GM19372 (cell line): ENCODE data around the gene OXSR1.
"Not testable (repeated sequence)": the region's sequence is repeated elsewhere in the genome, so short reads cannot be mapped to it uniquely, and the experiment has no call there.

Experiments used
- ATAC-seq: cut with Tn5 transposase; IDR thresholded peaks from one replicate; pipeline ENCODE4 v1.9.1; 2021; ENCODE audit warnings: mild to moderate bottlenecking, low read depth, moderate library complexity; ENCODE audit not compliant: unreplicated experiment

The OXSR1 gene

DNA sequence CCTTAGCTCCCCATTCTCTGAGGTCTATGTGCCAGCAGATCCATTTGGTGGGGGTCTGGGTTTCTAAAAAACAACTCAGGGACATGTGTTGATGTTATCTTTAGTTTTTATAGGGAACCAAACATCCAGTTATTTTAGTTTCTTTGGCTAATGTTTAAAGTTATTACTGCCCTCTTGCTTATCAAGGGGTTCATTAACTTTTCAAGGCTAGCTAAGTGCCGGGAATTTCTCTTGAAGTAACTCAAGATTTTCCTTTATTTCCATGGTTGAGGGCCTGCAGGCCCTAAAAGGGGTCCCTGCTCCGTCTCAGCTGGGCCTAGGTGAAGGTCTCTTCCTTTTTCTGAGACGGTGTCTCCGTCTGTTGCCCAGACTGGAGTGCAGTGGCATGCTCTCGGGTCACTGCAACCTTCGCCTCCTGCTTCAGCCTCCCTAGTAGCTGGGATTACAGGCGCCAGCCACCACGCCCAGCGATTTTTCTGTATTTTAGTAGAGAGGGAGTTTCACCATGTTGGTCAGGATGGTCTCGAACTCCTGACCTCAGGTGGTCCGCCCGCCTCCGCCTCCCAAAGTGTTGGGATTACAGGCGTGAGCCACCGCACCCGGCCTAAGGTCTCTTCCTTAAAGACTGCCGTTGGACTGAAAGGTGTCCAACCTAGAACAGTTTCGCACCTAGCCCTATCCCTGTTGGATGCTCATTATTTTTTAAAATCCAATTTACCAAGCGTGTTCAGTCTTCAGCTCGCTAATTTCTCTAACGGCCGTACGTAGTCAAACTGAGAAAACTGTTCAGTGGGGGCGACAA lies 1.3 kb upstream of the OXSR1 start:
- no peak for ATAC-seq

DNA sequence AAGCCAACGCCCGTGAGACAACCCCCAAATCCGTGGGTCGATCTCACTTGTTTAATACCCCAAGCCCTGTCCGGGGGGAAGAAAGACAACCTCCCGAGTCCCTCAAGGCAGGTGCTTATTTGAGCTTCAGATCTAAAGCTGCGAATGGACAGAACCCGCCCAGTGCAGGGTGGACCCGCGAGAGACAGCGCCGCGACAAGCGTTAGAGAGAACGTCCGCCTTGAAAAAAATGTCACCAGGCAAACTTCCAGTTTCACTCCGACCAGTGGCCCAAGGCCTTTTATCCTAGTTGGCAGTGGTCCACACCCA lies 740 bp upstream of the OXSR1 start:
- no peak for ATAC-seq

DNA sequence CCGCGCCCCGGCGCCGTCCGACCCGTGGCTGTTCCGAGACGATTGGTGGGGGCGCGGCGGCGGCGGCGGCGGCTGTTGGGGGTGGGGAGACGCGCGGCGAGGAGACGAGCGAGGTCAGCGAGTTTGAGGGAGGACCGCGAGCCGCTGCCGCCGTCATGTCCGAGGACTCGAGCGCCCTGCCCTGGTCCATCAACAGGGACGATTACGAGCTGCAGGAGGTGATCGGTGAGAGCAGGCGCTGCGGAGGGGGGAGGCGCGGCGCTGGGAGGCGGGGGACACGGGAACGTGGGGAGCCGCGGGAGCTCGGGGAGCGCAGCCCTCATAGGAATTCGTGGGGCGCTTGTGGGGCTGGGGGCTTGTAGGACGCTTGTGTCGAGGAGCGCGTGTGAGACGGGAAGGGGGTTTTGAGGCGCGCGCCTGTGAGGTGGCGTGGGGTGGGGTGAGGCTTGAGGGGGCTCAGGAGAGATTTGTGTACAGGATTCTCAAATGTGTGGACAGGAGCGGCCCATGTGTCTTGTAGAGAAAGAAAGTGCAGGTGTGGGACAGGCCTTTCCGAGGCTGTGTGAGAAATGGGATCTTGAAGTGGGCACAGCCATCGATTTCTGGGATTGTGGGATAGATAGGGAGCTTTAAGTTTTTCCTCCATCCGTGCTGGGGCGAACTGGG lies 518 bp downstream of the OXSR1 start:
- ATAC-seq: no peak

DNA sequence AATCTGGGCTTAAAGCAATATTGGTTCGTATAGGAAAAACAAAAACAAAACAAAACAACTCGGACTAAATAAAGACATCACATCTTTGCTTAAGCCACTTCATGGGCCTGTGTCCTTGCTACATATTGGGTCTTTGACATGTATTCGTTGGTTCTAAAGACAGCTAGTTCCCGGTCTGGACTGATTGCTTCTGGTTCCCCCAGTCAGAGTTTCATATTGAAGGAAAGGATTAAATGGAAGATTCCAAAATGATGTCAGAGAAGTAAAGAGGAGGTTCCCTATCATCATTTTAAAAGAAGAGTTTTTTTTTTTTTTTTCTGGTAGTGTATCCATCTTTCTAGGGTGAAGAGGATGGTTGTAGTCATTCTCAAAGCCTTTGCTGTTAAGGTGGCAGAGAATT lies 2.3 kb downstream of the OXSR1 start:
- ATAC-seq: no peak

DNA sequence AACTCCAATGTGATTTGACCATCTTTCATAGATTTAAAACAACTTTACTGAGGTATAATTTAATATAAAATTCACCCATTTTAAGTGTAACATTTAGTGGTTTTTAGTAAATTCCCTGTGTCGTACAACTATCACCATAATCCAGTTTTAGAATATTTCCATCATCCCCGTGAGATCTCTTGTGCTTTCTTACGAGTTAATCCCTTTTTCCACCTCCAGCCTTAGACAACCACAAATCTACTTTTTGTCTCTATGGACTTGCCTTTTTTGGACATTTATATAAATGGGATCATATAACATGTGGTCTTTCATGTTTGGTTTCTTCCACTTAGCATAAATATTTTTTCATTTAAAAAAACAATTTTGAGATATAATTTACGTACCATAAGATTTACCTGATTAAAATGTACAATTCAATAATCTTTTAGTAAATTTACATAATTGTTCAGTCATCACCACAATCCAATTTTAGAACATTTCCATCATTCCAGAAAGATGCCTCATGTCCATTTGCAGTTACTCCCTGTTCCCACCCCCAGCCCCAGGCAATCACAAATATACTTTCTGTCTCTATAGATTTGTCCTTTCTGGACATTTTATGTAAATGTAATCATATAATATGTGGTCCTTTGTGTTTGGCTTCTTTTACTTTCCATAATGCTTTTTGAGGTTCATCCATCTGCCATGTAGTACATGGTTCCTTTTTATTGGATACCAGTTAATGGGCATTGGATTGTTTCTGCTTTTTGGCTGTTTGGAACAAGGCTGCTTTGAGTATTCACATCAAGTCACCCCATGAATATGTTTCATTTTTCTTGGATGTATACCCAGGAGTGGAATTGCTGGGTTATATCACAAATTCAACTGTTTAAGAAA lies 3.1 kb downstream of the OXSR1 start:
- no peak for ATAC-seq

DNA sequence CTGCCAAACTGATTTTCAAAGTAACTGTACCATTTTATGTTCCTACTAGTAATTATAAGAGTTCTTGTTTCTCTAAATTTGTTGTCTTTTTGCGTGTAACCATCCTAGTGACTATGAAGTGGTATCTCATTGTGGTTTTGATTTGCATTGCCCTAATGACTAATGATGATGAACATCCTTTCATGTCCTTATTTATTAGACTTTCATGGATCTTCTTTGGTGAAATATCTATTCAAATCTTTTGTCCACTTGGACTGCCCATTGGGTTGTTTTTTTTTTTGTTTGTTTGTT lies 3.6 kb downstream of the OXSR1 start:
- no peak for ATAC-seq

DNA sequence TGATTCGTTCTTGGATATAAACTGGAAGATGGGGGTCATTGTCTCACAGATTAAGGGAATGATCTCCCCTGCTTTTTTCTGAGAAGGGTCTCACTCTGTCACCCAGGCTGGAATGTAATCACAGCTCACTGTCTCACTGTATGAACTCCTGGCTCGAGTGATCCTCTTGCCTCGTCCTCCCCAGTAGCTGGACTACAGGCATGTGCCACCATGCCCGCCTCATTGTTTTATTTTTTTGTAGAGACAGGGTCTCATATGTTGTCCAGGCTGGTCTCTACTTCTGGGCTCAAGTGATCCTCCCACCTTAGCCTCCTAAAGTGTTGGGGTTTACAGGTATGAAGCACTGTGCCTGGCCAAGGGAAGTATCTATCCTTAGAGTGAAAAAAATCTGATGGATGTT lies 5.4 kb downstream of the OXSR1 start:
- no peak for ATAC-seq

DNA sequence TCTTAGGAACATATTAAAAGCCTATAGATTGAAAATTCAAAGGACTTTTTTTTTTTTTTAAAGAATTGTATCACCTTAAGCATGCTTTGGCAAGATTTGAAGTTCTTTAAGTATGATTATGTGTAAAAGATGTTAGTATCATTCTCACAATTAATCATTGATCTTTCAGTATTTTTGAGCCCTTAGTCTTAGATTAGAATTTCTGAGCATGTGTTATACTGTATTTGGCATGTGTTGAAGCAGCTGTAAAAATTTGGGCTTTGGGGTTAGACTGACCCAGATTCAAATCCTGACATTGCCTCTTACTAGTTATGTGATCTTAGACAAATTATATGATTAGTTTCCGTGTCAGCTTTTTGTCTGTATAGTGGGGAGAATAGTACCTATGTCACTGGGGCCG lies 6.3 kb downstream of the OXSR1 start:
- ATAC-seq: no peak

DNA sequence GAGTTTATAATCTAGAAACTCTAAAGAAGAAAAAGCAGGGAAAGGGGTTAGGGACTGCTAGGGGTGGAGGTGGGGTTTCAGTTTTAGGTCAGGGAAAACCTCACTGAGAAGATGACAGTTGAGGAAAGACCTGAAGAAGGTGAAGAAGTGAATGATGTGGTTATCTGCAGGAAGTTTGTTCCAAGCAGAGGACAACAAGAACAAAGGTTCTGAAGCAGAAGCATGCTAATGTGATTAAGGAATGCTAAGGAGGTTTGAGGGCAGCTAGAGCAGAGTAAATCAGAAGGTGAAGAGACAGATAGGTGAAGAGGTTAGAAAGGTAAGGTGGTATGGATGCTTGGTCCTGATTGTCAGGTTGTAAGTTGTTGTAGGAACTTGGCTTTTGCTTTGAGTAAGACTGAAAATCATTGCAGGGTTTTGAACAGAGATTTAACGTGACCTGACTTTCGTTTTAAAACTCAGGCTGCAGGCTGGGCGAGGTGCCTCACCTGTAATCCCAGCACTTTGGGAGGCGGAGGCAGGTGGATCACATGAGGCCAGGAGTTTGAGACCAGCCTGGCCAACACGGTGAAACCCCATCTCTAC lies 8.6 kb downstream of the OXSR1 start:
- no peak for ATAC-seq

DNA sequence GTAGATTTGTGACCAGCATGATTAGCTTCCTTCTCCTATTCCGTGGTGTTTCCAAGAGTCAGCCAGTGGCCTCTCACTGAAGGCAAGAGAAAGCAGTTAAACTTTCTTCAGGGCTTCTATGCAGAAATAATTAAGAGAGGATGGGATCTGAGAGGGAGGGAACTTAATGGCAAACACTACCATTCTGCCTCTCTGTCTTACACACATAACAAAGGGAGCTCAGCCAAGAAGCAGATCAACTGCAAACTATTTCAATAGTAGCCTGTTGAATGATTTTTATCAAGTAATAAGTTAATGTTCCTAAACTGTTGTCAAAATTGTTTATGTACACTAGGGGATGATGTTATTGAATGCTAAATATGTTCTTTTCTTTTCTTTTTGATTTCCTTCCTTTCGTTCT lies 11.8 kb downstream of the OXSR1 start:
- no peak for ATAC-seq

DNA sequence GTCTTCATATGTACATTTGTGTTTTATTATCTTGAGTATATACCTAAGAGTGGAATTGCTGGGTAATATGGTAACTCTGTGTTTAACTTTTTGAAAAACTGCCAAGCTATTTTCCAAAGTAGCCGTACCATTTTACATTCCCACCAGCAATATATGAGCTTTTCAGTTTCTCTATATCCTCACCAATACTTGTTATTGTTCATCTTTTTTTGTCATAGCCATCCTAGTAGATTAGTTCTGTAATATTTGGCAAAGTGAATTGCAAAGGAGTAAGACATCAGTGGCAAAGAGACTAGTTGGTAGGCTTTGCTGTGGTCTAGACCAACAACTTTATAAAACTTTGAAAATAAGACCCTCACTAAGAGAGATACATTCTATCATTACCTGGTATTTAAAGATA lies 21.4 kb downstream of the OXSR1 start:
- ATAC-seq: no peak

DNA sequence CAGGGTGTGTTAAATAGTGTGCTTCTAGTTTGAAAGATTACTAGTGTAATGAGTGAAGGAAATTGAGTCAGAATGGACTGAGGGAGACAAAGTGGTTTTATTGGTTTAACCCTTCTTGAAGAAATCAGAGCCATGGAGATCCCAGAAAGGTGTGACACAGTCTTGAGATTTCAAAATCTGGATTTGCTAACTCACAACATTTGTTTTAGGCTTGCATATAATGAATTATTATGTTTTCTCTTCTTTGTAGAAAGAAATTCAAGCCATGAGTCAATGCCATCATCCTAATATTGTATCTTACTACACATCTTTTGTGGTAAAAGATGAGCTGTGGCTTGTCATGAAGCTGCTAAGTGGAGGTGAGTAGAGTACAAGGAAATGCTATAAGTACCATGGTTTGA lies 25.1 kb downstream of the OXSR1 start:
- no peak for ATAC-seq

DNA sequence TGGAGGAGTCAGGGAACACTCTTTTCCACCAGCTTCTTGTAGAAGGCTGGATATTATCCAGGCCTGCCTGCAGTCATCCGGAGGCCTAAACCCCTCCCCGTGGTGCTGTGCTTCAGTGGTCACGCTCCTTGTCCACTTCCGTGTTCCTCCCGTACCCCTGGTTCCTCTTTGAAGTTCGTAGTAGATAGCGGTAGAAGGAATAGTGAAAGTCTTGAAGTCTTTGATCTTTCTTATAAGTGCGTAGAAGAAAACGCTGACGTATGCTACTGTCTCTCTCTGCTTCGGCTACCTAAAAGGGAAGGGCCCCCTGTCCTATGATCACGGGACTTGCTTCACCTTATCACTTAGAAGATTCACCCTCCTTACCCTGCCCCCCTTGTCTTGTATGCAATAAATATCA lies 37.6 kb downstream of the OXSR1 start:
- ATAC-seq: not testable (repeated sequence)

DNA sequence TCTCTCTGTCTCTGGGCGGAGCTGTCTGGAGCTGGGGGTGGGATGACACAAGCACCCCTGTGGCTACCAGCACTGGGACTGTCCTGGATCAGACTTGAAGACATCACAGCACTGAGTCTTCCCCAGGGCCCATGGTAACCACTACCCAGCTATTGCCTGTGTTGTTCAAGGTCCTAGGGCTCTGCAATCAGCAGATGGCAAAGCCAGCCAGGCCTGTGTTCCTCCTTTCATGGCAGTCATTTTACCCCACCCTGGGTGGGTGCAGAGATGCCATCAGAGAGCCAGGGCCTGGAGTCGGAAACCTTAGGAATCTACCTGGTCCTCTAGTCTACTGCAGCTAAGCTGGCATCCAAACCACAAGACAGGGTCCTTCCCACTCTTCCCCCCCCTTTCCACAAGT lies 38.4 kb downstream of the OXSR1 start:
- no peak for ATAC-seq

DNA sequence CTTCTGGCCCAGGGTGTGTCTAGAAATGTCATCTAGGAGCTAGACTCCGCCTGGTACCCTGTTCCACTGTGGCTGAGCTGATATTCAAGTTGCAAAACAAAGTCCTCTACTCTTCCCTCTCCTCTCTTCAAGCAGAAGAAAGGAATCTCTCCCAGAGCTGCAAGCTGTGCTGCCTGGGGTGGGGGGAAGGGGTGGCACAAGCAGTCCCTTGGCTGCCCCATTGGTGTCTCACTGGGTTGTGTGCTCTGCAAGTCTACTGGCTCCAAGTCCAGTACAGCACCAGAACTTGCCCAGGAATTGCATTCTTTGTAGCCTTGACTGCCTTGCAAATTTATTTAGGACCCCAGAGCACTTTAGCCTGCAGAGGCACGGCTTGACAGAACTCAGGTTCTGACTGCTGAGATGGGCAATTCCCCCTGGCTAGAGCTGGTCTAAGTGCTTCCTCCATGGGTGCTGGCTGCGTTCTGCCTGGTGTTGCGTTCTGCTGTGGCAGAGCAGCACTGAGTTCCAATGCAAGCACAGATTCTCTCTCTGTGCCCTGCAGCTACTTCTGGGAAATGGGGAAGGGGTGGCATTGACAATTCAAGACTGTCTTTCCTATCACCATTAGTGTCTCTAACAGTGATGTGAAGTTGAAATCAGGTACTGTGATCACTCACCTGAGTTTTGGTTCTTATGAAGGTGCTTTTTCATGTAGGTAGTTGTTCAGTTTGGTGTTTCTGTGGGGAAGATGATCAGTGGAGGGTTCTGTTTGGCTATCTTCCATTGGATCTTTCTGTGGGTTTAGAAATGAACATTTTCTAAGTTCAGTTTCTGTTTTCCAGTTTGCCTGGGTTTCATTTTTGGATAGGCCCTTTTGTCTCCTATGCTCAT lies 39.5 kb downstream of the OXSR1 start:
- ATAC-seq: no peak

DNA sequence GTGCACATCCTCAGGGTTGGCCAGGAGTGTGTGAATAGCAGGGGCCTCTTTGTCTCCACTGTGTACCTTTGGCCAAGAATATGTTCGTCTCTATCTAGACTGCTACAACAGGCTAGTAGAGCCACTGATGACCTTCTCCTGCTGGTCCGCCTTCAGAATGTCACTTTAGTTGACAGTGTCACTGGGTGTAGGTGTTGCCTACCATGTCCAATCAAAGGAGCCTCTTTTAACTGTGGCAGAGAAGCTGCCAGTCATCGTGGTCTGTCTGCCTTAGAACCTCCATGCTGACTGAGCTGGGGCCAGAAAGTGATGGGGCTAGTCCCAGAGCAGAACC lies 40.1 kb downstream of the OXSR1 start:
- ATAC-seq: no peak

DNA sequence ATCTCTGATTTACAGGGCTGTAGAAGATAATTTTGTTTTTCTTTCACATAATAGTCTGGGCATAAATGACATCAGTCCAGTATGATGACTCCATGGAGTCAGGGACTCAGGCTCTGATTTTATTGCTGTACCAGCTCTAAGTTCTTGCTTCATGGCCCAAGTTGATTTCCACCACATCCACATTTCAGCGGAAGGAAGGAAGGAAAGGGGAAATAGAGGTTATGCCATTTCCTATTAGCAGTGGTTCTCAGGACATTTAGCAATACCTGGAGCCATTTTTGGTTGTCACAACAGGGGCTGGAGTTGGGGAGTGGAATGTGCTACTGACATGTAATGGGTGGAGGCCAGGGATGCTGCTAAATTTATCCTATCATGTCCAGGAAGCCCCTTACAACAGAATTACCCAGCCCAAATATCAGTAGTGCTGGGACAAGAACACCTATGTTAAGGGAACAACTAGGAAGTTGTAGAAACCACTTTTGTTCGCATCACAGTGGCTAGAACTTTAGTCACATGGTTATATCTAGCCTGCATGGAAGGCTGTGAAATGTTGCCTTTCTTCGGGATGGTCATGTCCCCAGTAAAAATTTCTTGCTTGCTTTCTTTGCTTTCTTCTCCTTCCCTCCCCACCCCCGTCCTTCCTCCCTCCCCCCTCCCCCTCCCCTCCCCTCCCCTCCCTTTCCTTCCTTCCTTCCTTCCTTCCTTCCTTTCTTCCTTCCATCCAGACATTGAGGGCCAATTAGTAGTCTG lies 42.1 kb downstream of the OXSR1 start:
- no peak for ATAC-seq

DNA sequence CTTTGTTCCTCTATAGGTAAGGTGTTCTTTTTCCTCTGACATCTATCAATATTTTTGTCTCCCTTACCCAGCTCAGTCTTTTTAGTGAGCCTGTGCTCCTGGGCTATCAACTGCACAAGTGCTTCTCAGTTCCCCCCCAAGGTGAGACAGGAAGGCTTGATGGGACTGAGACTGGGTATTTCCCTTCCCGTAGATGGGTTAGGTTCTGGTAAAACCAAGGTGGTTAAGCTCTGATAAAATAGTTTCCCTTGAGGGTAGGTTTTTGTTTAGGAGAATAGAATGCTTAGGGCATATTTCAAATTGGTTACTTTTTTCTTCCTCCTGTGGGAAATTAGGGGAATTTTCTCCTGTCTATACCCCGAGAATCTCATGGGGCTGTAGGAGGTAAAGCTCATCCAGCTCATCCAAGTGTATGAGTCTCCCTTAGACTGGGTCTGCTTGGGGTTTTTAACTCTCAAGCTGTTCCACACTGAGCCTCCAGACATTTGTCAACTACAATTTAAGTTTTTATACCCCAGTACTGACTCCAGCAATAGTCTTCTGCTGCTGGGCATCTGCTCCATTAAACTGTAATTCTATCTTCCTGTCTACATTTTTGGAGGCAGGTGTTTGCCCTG lies 44.9 kb downstream of the OXSR1 start:
- peak; percentile 77 for ATAC-seq

DNA sequence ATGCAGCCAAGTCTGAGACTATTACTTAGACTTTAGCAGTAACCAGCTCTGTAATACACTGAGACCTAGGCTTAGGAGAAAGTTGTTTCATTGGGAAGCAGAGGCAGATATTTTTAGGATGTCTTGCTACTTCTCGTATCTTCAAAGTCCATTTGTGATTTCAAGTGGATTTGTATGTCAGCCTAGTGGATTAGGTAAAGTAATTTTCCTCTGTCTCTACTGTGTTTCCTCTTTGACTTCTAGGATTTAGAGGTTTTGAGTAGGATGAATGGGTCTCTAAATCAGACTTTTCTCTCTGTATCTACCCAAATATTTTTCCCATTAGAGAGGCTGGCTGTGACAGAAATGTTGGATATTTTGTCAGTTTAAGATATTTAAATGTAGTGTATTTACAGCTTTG lies 46.8 kb downstream of the OXSR1 start:
- no peak for ATAC-seq
